ENCODE results near the gene RPA3.

The RPA3 gene

GRCh38 chr7:7718492-7718891 is at the start of gene RPA3:
Gene RPA3 (minus strand): TSS chr7:7718607. CDS start chr7:7640418, 78,189 bp downstream.
- no peak for DNase-seq

- no peak for DNase-seq
Measured at GRCh38 chr7:7766671-7767070, 48.3 kb upstream of the RPA3 start.

GRCh38 chr7:7765422-7765821 is 47.0 kb upstream of the RPA3 start:
- no peak for DNase-seq

- no peak for DNase-seq
Measured at GRCh38 chr7:7764520-7765396, 46.4 kb upstream of the RPA3 start.

GRCh38 chr7:7761974-7762779 is 43.8 kb upstream of the RPA3 start:
- no peak for DNase-seq

GRCh38 chr7:7761340-7761973 is 43.0 kb upstream of the RPA3 start:
- no peak for DNase-seq

- no peak for DNase-seq
Measured at GRCh38 chr7:7757576-7757975, 39.2 kb upstream of the RPA3 start.

- no peak for DNase-seq
Measured at GRCh38 chr7:7756577-7756976, 38.2 kb upstream of the RPA3 start.

GRCh38 chr7:7751243-7752092 is 33.1 kb upstream of the RPA3 start:
- no peak for DNase-seq

GRCh38 chr7:7750571-7751242 is 32.3 kb upstream of the RPA3 start:
- DNase-seq, result no peak

- no peak for DNase-seq
Measured at GRCh38 chr7:7746458-7746857, 28.1 kb upstream of the RPA3 start.

- DNase-seq, result no peak
Measured at GRCh38 chr7:7745966-7746365, 27.6 kb upstream of the RPA3 start.

- no peak for DNase-seq
Measured at GRCh38 chr7:7745258-7745657, 26.9 kb upstream of the RPA3 start.

- DNase-seq, result no peak
Measured at GRCh38 chr7:7742223-7742622, 23.8 kb upstream of the RPA3 start.

GRCh38 chr7:7740037-7740355 is 21.6 kb upstream of the RPA3 start:
- no peak for DNase-seq

GRCh38 chr7:7739204-7740036 is 21.0 kb upstream of the RPA3 start:
- DNase-seq, result no peak

GRCh38 chr7:7738622-7739021 is 20.2 kb upstream of the RPA3 start:
- DNase-seq, result no peak

GRCh38 chr7:7738177-7738576 is 19.8 kb upstream of the RPA3 start:
- no peak for DNase-seq

GRCh38 chr7:7737674-7738073 is 19.3 kb upstream of the RPA3 start:
- no peak for DNase-seq

- DNase-seq, result no peak
Measured at GRCh38 chr7:7736671-7737070, 18.3 kb upstream of the RPA3 start.

GRCh38 chr7:7732621-7733281 is 14.3 kb upstream of the RPA3 start:
- no peak for DNase-seq

Measured in T1000 (cell line).